GM18519 (cell line): ENCODE data around the gene NR6A1.

Experiments
- ATAC-seq: cut with Tn5 transposase; IDR thresholded peaks from one replicate; pipeline ENCODE4 v1.9.1; 2021; ENCODE audit warnings: mild to moderate bottlenecking, moderate library complexity; ENCODE audit not compliant: unreplicated experiment, low FRiP score

NR6A1 gene

DNA sequence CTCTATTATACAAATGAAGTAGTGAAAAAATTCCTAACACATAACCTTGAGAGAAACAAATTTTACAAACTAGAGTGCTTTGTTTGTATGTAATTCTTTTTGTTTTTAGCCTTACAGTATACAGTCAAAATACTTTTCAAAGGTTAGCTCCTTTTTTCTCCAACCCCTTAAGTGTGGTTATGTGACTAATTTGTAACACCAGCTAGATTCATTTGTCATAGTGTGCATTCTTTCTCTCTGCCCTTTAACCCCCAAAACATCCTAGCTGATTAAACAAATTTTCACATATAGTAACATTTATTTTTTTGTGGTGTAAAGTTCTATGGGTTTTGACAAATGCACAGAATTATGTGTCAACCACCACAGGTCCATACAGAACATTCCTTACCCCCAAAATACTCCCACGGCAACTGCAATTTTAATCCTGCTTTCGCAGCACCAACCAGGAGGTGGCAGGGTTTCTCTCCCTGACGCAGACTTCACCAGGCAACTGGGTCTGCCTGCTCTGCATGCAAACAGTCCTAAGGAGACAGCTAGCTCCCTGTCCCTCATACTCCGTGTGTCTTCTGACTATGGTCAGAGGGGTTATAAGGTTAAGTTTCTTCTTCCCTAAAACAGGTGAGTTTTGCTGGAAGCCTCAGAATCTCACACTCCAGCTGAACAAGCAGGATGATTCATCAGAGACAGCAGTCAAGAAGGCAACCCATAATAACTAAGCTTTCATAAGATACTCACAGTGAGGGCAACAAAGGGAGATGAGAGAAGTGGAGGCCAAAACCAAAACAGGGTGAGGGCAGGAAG lies 219.4 kb downstream of the NR6A1 start:
- ATAC-seq, result no peak

DNA sequence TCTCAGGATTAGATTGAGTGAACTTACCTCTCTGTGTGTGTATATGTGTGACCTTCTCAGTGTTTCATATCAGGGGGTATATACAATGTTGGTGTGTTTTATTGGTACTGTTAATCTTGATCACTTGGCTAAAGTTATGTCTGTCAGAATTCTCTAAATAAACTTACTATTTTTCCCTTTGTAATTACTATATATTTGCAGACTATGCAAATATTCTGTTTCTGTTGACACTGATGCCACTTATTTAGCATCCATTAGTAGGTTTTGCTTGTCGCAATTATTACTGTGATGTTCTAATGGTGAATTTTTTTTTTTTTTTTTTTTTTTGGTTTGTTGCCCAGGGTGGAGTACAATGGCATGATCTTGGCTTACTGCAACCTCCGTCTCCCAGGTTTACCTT lies 221.0 kb downstream of the NR6A1 start:
- no peak for ATAC-seq

DNA sequence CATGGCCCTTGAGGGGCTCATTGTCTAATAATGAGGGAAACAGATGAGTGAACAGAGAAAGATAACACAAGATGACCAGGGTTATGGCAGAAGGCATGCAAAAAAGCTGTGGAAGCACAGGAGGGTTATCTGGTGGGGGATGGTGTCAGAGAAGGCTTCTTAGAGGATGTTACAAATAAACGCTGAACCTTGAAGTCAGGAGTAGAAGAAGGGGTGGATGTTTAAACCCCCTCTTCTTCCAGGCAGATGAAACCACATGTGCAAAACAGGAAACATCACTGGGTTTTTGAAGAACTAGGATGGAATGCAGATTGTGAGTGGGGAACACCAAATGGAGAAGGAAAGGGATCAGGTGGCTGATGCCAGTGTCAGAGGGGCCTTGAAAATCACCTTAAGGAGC lies 222.1 kb downstream of the NR6A1 start:
- no peak for ATAC-seq

DNA sequence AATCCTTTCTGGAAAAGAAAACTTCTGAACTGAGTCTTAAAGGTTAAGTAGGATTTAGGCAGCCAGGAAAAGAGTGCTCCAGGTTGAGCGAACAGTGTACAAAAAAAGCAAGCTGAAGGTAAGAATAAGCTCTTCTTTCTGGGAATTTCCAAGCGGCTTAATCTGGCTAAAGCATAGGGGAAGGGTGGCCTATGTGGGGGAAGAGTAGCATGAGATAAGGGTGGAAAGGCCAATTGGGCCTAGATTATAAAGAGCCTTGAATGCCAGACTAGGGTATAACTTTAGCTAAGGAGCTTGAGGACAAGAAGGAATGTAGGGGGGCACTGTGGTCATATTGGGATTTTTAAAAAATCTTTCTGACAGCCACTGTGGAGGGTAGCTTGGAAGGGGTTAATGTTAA lies 226.6 kb downstream of the NR6A1 start:
- ATAC-seq, result no peak

DNA sequence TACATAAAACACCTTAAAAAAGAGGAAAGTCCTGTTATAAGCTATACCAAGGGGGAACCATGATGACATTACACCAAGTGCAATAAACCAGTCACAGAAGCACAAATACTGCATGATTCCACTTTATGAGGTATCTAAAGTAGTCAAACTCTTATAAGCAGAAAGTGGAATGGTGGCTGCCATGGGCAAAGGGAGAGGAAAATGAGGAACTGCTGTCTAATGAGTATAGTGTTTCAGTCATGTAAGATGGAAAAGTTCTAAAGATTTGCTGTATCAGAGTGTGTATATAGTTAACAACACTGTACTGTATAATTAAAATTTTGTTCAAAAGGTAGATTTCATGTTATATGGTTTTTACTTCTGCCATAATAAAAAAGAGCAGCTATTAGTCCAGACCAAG lies 229.3 kb downstream of the NR6A1 start:
- ATAC-seq, result no peak

DNA sequence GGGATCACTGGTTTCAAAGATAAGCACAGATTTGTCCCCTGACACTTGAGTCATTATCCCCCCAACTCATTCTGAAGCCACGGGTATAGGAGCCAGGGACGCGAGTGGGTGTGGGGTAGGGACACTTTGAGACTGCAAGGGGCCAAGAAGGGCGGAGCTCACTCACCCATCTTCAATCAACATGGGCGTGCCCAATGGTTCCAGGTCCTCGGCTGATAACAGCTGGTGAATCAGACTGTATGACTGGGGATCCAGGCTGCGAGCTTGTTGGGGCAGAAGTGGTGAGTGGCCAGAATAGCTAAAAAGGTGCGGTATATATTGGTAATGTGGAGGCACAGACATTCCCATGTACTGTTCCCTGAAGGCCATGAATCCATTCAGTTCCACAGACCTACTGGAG lies 233.2 kb downstream of the NR6A1 start:
- no peak for ATAC-seq

DNA sequence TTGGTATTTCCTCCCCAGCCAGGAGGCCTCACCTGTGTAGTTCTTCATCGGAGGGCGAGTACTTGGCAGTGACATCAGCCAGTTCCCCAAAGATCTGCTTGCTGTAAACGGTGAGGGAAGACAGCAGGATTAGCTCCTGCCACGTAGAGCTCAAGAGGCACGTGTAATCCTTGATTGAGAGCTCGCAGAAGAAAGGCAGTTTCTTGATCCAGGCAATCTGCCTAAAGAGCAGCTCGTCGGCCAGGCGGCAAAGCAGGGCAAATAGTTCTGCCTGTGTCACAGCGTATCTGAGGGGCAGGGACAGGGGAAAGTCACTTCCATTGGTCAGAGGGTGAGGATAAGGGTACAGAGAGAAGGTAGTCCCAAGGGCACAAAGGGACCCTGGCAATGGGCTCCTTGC lies 235.3 kb downstream of the NR6A1 start:
- ATAC-seq, result no peak

DNA sequence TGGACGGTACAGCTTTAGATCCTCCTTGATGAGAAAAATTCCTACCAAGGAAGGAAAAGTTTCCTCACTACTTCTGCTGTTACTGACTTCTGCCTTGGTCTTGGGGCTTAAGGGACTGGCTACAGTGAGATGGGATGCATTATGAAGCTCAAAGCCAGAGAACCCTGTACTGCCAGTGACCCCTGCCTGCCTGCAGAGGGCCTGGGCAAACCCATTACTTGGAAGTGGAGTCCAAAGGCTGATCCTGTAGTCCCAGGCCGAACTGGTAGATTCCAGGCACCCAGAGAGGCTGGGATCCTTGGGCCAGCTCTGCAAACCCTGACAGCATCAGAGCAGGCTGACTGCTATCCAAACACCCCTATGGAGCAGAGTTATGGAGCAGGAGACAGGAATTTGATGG lies 238.2 kb downstream of the NR6A1 start:
- ATAC-seq, result no peak

DNA sequence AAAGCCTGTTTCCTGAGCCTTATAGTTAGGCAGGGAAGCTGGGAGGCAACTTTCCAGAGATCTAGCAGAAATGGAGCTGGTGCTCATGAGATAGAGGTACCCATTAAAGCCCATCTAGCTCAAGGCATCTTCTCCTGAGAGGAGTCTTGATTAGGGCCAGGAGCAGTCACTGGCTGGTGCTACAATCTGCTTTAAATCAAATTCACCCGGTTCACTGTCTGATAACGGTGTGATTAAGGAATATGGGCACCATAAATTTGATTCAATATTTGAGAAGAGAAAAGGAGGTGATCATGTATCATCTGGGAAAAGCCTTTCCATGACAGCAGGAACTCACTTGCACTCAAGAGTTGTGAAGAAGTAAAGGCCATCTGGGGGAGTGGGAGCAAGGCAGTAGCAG lies 240.0 kb downstream of the NR6A1 start:
- no peak for ATAC-seq

DNA sequence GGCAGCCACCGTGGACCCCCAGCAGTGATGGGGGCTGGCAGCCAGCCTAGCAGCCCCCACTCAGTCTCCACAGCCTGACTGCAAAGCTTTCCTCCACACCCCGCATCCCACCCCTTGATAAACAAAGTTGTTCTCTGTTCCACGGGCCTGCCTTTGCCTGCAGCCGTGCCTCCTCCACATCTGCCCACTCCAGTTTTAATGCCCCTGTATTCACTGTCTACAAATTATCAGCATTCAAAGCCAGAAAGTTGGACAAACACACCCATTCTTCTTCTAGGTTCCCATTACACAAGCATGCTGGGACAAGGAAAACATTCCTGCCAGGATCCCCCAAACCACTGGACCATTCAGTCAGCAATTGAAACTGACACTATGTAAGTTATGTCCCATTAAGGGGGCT lies 240.9 kb downstream of the NR6A1 start:
- ATAC-seq, result no peak

DNA sequence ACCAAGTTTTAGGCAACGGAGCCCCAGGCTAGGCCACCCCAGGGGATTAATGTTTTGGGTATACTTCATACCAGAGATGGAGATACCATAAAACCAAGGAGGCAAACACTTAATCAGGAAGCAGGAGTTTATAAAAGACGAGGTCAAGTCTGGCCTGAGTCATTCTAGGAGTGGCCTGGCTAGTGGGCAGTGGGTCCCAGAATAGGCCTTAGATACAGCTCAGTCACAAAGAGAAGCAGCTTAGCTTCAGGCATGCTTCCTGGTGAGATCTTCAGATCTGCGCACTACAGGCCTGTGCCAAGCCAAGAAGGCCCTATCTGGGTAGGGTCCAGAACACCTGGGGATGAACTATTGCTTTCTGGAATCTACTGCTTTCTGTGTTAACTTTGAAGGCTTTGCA lies 243.3 kb downstream of the NR6A1 start:
- ATAC-seq, result no peak

DNA sequence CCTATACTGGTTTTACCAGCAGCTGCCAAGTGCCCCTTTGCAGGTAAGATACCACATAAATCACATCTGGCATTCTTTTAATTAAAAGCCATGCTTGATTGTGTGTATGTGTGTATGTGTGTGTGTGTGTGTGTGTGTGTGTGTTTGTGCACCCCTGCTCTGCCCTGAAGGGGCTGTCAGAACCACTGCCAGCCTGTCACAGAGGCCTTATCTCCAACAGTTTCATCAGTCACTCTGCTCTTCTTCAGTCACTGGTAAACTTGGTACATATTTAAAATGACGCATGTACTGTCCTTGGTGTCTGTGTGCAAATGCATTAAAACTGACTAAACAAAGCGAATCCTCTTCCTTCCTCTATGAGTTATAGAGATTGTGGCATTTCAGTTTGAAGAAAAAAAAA lies 244.9 kb downstream of the NR6A1 start:
- ATAC-seq, result no peak

DNA sequence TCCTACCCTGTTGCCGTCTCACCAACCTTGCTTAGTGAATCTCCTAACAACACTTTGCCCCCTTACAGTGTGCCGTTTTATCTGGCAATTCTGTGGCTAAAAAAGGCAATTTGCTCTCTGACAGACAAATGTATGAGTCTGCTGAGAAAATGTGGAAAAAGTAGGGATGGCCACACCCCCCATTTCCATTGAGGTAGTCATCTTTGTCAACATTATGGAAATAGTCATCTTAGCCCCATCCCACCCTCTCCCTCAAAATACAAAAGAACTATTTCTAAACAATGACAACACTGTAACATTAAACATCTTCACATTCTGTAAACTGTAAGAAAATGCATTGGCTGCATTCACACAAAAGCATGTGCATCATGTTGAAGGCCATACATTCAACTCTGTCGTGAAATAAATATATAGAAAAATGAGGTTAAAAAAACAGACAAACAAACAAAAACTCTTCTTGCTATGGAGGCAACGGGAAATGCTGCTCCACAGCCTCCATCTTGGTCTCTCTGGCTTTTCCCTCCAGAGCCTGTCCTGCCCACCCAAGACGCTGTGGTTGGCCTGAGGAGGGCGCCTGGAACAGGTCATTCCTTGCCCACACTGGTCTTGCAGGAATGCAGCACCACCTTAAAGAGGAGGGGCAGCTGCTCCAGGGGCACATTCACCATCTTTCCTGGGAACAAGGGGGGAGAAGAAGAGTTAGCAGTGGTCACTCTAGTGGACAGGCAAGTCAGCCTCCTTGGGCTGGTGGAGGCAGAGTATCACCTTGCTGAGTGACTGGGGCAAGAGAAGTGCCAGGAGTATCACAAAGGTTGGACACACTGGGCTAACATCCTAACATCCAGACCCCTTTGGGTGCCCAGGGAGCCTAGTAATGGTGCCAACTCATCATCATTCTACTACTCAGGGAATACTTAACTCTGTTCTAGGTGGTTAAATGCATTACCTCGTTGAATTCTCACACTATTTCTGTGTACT lies 248.7 kb downstream of the NR6A1 start:
- ATAC-seq, result no peak

DNA sequence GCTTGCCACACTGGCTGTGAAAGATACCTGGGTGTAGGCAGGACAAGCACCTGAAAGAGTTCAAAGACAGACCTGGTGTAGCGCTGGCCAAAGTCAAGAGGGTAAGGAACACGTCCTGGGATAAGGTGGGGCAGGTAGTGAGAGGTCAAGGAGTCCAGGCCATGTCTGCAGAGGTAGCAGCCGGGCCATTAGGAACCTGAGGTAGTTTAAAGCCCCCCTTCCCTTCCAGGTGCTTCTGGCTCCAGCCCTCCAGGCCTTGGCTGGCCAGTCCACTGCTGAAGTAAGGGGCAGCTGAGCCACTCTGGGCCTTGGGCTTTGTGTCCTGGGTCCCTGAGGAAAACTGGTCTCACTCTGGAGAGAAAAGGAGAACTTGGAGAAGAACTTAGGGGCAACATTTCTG lies 250.0 kb downstream of the NR6A1 start:
- ATAC-seq, result no peak

DNA sequence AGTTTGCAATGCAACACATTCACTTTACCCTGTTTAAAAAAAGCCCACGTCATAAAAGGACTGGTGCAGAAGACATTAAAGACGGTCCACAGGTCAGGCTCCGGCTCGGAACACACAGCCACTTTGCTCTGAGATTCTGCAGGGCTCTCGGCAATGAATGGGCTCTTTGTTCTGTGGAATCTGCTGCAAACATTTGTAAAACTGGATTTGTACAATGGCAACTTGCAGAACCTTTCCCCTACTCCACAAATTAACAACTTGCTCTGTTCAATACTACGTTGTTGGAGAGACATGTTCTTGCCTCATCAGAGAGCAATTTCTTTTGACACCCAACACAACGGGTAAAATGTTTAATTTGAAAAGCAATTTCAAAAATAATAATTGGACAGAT lies 250.9 kb downstream of the NR6A1 start:
- no peak for ATAC-seq

DNA sequence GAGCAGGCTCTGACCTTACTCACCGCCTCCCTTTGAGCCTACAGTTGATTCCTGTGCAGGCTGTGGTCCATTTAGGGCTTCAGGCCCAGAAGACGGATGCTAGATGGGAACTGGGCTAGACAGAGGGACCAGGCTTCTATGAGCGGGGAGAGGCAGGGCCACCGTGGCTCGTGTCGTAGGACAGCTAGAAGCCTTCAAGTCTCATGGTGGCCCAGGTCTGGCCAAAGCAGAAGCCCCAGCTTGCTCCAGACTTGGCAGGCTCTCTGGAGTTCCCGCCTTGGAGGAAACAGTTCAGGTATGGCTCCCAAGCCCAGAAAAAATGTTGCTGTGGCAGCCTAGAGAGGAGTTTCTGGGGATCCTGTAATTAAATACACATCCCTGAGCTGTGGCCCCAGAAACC lies 253.0 kb downstream of the NR6A1 start:
- no peak for ATAC-seq

DNA sequence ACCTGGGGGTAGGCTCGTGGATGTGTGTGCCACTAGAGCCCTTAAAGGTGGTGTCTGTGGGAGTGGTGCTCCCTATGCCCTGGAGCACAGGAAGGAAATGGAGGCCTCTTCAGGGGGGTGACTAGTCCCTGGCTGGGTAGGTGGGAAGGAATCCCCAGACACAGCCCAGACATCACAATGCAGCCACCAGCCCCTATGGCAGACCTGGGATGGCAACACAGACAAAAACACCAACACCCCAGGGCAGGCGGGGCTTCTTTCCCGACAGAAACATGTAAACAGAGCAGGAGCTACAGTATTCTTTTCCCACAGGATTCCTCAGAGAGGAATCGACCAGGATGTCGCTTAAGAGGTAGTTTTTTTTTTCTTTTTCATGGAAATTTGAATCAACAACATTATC lies 253.5 kb downstream of the NR6A1 start:
- no peak for ATAC-seq

DNA sequence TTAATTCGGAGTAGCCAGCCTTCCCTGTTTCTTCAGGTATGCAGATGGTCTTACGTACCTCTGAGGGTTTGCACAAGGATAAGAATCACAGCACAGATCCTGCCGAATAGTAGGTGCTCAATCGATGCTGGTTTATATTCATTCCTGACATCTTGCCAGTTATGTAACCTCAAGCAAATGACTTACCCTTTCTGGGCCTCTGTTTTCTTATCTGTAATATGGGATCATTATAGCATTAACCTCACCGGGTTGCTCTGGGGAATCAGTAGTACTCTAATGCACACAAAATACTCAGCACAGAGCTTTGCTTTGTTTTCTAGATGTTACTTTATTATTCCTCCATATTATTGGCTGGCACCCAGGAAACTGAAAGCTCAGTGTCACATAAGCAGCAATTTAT lies 256.2 kb downstream of the NR6A1 start:
- ATAC-seq, result no peak

DNA sequence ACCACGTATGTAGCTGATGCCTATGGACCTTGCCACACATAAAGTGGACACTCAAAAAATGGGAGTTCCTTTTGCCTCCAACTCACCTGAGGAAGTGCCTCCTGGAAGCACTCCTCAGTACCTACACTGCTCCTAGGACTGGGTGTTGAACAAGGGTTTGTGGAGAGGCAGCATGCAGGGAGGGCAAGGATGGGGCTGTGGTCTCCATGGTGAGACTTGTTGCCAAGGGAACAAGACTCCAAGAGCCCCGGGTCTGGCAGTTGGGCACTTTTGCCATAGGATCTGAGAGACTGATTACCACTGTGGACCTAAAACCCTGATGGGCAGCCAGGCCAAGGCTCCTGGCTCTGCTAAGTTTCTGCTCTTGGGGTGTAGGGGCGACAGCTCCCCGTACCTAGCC lies 257.0 kb downstream of the NR6A1 start:
- ATAC-seq, result no peak

DNA sequence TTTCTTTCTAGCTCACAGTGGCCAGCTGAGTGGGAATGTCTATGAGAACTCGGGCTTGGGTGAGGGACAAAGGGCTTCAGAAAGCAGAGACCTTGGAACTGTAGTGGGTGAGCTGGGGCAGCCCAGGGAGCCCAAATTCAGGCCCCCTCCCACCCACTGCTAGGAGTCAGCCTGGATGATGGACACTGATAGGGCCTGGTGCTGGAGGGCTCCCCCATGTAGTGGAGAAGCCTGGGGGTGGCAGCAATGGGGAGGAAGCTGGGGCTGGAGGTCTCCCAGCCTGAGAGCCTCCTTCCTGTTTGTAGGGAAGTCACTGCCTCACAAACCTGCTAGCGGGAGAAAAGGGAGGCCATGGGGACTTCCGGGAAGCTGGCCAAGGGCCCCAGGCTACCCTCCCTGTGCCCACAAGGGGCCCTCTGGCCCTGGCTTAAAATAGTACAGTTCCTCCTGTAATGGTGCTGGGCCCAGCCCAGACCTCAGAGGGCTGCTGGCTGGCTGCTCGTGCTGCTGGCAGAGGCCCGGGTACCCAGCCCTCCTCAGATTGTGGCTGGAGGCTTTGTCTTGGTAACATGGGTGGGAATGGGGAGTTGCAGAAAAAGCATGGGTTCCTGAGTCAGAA lies 257.6 kb downstream of the NR6A1 start:
- no peak for ATAC-seq

DNA sequence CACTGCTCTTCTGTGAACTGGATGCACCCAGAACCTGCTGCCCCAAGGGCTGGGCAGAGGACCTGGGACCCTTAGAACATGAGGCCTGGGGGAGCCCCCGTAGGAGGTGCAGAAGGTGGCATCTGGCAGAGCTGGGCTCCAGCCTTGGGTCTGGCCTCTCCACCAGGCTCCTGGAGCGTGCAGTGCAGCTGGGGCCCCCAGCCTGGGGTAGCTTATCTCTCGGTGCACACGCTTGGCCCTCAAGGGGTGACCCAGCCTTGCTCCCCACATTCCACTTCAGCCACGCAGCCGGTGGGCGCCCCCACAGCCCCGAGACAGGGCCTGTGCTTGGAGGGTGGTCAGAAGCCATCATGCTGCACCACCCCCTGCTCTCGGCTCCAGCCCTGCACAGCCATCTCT lies 258.3 kb downstream of the NR6A1 start:
- no peak for ATAC-seq
